Neural progenitor cell (in vitro differentiated cells): ENCODE measurements around the gene HMBS. TPM values are rescaled to one million over a fixed set of nuclear protein-coding genes. Genes with fewer than 3 reads are reported as not detected.

Source experiments
- DNase-seq: peaks from one replicate; pipeline ENCODE4 v3.0.0-alpha.2; 2016; ENCODE audit warnings: low spot score
- H2AFZ ChIP-seq: fragments of 200-600 bp; sonication (generic); replicated peaks from 2 replicates; pipeline ENCODE4 v1.6.1; 2016; ENCODE audit warnings: antibody characterized with exemption
- H3F3A ChIP-seq: fragments of 200-600 bp; sonication (generic); 2 replicates; pipeline ENCODE4 v1.6.1; 2016; ENCODE audit warnings: antibody characterized with exemption, low read depth
- H3K27ac ChIP-seq: fragments of 200-600 bp; sonication (generic); 2 replicates; pipeline ENCODE4 v1.5.1; 2016; ENCODE audit warnings: mild to moderate bottlenecking
- H3K27me3 ChIP-seq: fragments of 200-600 bp; sonication (generic); 2 replicates; pipeline ENCODE4 v1.6.1; 2016; ENCODE audit warnings: mild to moderate bottlenecking, moderate library complexity
- H3K36me3 ChIP-seq: fragments of 200-600 bp; sonication (generic); 2 replicates; pipeline ENCODE4 v1.5.1; 2016
- H3K4me1 ChIP-seq: fragments of 200-600 bp; sonication (generic); 2 replicates; pipeline ENCODE4 v1.6.1; 2016; ENCODE audit warnings: mixed run types
- H3K4me2 ChIP-seq: fragments of 200-600 bp; sonication (generic); 2 replicates; pipeline ENCODE4 v1.6.1; 2016
- H3K4me3 ChIP-seq: fragments of 200-600 bp; sonication (generic); 2 replicates; pipeline ENCODE4 v1.5.1; 2016
- H3K79me2 ChIP-seq: fragments of 200-600 bp; sonication (generic); 2 replicates; pipeline ENCODE4 v1.6.1; 2016; ENCODE audit warnings: low read depth
- H3K9ac ChIP-seq: fragments of 200-600 bp; sonication (generic); 2 replicates; pipeline ENCODE4 v1.6.1; 2016
- H3K9me3 ChIP-seq: fragments of 200-600 bp; sonication (generic); 2 replicates; pipeline ENCODE4 v1.5.1; 2016; ENCODE audit warnings: low read depth
- H4K20me1 ChIP-seq: fragments of 200-600 bp; sonication (generic); 2 replicates; pipeline ENCODE4 v1.6.1; 2016; ENCODE audit warnings: low read depth
- H3K27ac Mint-ChIP-seq: 3 replicates; pipeline ENCODE4 v1.8.0; 2021; ENCODE audit warnings: mixed read lengths
- H3K27me3 Mint-ChIP-seq: 2 replicates; pipeline ENCODE4 v1.8.0; 2022; ENCODE audit warnings: low read depth, mild to moderate bottlenecking, inconsistent platforms, moderate library complexity, mixed read lengths; ENCODE audit not compliant: insufficient read depth
- H3K36me3 Mint-ChIP-seq: 3 replicates; pipeline ENCODE4 v1.8.0; 2021; ENCODE audit warnings: mixed read lengths
- H3K4me1 Mint-ChIP-seq: 3 replicates; pipeline ENCODE4 v1.8.0; 2021; ENCODE audit warnings: mixed read lengths
- H3K4me3 Mint-ChIP-seq: 3 replicates; pipeline ENCODE4 v1.8.0; 2021; ENCODE audit warnings: mild to moderate bottlenecking, moderate library complexity, mixed read lengths
- H3K9me3 Mint-ChIP-seq: 3 replicates; pipeline ENCODE4 v1.8.0; 2020; ENCODE audit warnings: mixed read lengths
- EZH2 ChIP-seq: fragments of 200-600 bp; sonication (generic); IDR thresholded peaks from 2 replicates; pipeline ENCODE4 v1.6.1; 2017; ENCODE audit warnings: antibody characterized with exemption, mild to moderate bottlenecking, moderate library complexity
- EZH2phosphoT487 ChIP-seq: fragments of 200-600 bp; sonication (generic); IDR thresholded peaks from 2 replicates; pipeline ENCODE4 v1.6.1; 2017; ENCODE audit warnings: antibody characterized with exemption
- total RNA-seq: library from RNA; depleted of rRNA; stranded (reverse); fragments of >200 nt; gene quantifications from 2 replicates; pipeline ENCODE4 v1.2.3, GENCODE V29; 2015; ENCODE audit warnings: low replicate concordance
- TF ChIP-seq, protein P1 (sequence below): fragments of 200-600 bp; sonication (generic); IDR thresholded peaks from 2 replicates; pipeline ENCODE4 v1.5.1; 2017; ENCODE audit warnings: antibody characterized with exemption, mild to moderate bottlenecking

HMBS gene
- total RNA-seq, 1 donor from 2014 or later = 31.1 TPM

DNA sequence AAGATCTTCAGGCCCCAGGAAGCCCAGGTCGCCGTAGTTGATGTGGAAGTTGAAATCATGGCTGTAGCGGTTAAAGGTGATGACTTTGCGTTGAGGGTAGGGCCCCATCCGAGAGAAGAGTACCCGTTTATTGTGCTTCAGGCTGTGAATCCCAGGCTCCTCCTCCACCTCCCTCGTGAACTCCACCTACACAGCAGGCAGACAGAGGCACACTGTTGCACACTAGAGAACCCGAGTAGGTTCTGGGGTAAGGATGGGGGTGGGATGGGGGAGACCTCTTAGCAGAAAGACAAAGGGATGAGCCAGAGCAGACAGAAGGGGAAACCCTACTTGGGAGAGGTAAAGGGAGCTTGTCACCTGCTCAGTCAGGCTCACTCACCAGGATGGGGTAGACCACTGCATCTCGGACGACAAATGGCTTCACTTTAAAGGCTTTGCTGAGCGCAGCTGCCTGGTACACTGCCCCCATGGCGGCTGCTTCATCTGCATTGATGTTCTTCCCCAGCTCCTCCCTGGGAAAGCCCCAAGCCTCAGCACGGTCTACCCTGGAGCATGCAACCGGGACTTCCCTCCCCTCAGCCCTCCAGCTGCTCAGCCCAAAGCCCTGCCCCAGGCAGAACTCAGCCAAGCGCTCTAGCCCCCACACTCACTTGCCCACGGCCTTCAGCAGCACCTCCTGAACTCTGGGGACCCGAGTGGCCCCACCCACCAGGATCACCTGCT is 33.1 kb upstream of the HMBS start:
- Mint-ChIP-seq H3K27ac (no peak overlapping the region), H3K36me3 (peaks cover 48% of the 10 kb centered on the region), H3K27me3 (peaks cover 6% of the 10 kb centered on the region), H3K4me3 (peak overlapping the region; percentile 43), H3K9me3 (no peaks in the 10 kb centered on the region), H3K4me1 (peaks cover 8% of the 10 kb centered on the region)
- H3K4me1 ChIP-seq = no peaks in the 10 kb centered on the region
- peaks cover 4% of the 10 kb centered on the region for H3F3A ChIP-seq
- no peak overlapping the region for H3K9ac ChIP-seq
- H3K79me2 ChIP-seq = peaks cover 31% of the 10 kb centered on the region
- no peaks in the 10 kb centered on the region for H3K27me3 ChIP-seq
- H2AFZ ChIP-seq = no peak overlapping the region
- no peaks in the 10 kb centered on the region for H3K36me3 ChIP-seq
- H3K27ac ChIP-seq = no peak overlapping the region
- no peak overlapping the region for H3K4me3 ChIP-seq
- no peak for DNase-seq
- no peak overlapping the region for H3K4me2 ChIP-seq
- TF ChIP-seq EZH2 (no peak), EZH2phosphoT487 (no peak)
- TF ChIP-seq, protein P1, sequence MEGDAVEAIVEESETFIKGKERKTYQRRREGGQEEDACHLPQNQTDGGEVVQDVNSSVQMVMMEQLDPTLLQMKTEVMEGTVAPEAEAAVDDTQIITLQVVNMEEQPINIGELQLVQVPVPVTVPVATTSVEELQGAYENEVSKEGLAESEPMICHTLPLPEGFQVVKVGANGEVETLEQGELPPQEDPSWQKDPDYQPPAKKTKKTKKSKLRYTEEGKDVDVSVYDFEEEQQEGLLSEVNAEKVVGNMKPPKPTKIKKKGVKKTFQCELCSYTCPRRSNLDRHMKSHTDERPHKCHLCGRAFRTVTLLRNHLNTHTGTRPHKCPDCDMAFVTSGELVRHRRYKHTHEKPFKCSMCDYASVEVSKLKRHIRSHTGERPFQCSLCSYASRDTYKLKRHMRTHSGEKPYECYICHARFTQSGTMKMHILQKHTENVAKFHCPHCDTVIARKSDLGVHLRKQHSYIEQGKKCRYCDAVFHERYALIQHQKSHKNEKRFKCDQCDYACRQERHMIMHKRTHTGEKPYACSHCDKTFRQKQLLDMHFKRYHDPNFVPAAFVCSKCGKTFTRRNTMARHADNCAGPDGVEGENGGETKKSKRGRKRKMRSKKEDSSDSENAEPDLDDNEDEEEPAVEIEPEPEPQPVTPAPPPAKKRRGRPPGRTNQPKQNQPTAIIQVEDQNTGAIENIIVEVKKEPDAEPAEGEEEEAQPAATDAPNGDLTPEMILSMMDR = no peak
- peaks cover 12% of the 10 kb centered on the region for H4K20me1 ChIP-seq
- H3K9me3 ChIP-seq = no peaks in the 10 kb centered on the region

DNA sequence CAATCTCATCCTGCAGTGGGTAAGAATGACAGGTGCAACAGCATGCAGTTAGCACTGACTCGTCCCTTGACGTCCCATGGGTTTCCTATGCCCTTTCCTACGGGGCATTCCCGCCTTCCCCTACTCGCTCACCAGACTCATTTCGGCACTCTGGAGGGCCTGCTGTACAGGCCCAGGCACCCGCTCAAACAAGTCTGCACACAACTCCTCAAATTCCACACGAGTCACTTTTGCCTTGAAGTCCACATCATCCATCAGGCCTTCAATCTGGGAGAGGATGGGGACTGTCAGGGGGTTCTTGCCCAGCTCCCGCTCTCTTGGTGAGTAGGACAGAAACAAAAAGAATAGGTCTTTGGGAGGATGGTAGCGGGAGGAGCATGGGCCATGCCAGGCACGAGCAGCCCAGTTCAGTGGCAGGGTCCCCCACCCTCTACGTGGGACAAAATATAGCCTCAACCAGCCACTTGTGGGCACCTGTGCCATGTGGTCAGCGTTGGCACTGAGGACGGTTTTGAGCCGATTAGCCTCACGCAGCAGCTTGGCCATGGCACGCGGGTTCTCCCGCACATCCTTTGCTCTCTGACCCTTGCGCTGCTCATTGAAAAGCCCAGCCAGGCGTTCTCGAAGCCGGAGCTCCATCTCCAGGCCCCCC is 32.4 kb upstream of the HMBS start:
- Histone ChIP-seq H3F3A (peaks cover 5% of the 10 kb centered on the region), H3K27ac (no peak overlapping the region), H3K9ac (no peak overlapping the region), H3K4me3 (no peak overlapping the region), H3K79me2 (peaks cover 35% of the 10 kb centered on the region), H3K27me3 (no peaks in the 10 kb centered on the region), H4K20me1 (peaks cover 12% of the 10 kb centered on the region), H3K9me3 (no peaks in the 10 kb centered on the region), H2AFZ (no peak overlapping the region), H3K4me1 (no peaks in the 10 kb centered on the region), H3K36me3 (no peaks in the 10 kb centered on the region), H3K4me2 (no peak overlapping the region)
- H3K27ac Mint-ChIP-seq = no peak overlapping the region
- peak overlapping the region; percentile 43 for H3K4me3 Mint-ChIP-seq
- TF ChIP-seq, protein P1 = no peak
- TF ChIP-seq EZH2phosphoT487 (no peak), EZH2 (no peak)
- H3K36me3 Mint-ChIP-seq = peaks cover 45% of the 10 kb centered on the region
- no peaks in the 10 kb centered on the region for H3K9me3 Mint-ChIP-seq
- H3K27me3 Mint-ChIP-seq = peaks cover 4% of the 10 kb centered on the region
- no peak for DNase-seq
- peaks cover 8% of the 10 kb centered on the region for H3K4me1 Mint-ChIP-seq

DNA sequence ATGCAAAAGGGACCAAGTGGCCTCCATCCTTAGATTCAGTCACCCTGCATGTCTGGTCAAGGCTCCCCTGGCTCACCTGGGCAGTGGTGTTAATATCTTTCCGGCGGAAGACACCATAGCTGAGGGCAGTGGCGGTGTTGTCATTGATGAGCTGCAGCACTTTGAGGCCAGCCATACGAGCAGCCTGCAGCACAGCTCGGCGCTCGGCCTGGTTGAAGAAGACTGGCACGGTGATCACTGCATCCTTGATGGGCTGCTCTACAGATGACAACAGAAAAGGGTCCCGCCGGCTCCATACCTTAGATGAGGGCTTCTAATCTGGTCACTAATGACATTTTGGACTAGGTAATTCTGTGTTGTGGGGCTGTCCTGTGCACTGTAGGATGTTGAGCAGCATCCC is 30.3 kb upstream of the HMBS start:
- no peaks in the 10 kb centered on the region for H3K36me3 ChIP-seq
- peaks cover 42% of the 10 kb centered on the region for H3K79me2 ChIP-seq
- H2AFZ ChIP-seq = no peak overlapping the region
- H3K4me1 ChIP-seq = peaks cover 6% of the 10 kb centered on the region
- H3K27me3 ChIP-seq = no peaks in the 10 kb centered on the region
- Mint-ChIP-seq H3K27me3 (peaks cover 6% of the 10 kb centered on the region), H3K36me3 (peaks cover 36% of the 10 kb centered on the region), H3K4me3 (peak overlapping the region; percentile 72), H3K4me1 (peaks cover 18% of the 10 kb centered on the region), H3K27ac (no peak overlapping the region), H3K9me3 (no peaks in the 10 kb centered on the region)
- TF ChIP-seq EZH2phosphoT487 = no peak
- TF ChIP-seq, protein P1 = no peak
- TF ChIP-seq EZH2 = no peak
- H3F3A ChIP-seq = peaks cover 16% of the 10 kb centered on the region
- no peak overlapping the region for H3K27ac ChIP-seq
- H3K4me3 ChIP-seq = no peak overlapping the region
- H4K20me1 ChIP-seq = peaks cover 12% of the 10 kb centered on the region
- no peaks in the 10 kb centered on the region for H3K9me3 ChIP-seq
- H3K4me2 ChIP-seq = no peak overlapping the region
- H3K9ac ChIP-seq = no peak overlapping the region
- DNase-seq = no peak
